ENCODE measurements around the gene GORAB.

GORAB gene

GRCh38 chr1:170592591-170593111 is 60.7 kb downstream of the GORAB start:
- TF ChIP-seq, protein P1, sequence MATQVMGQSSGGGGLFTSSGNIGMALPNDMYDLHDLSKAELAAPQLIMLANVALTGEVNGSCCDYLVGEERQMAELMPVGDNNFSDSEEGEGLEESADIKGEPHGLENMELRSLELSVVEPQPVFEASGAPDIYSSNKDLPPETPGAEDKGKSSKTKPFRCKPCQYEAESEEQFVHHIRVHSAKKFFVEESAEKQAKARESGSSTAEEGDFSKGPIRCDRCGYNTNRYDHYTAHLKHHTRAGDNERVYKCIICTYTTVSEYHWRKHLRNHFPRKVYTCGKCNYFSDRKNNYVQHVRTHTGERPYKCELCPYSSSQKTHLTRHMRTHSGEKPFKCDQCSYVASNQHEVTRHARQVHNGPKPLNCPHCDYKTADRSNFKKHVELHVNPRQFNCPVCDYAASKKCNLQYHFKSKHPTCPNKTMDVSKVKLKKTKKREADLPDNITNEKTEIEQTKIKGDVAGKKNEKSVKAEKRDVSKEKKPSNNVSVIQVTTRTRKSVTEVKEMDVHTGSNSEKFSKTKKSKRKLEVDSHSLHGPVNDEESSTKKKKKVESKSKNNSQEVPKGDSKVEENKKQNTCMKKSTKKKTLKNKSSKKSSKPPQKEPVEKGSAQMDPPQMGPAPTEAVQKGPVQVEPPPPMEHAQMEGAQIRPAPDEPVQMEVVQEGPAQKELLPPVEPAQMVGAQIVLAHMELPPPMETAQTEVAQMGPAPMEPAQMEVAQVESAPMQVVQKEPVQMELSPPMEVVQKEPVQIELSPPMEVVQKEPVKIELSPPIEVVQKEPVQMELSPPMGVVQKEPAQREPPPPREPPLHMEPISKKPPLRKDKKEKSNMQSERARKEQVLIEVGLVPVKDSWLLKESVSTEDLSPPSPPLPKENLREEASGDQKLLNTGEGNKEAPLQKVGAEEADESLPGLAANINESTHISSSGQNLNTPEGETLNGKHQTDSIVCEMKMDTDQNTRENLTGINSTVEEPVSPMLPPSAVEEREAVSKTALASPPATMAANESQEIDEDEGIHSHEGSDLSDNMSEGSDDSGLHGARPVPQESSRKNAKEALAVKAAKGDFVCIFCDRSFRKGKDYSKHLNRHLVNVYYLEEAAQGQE (IDR thresholded peaks at IDR 0.05; ENCODE audit: insufficient read depth in 1 of 2, low read depth in 2 of 2, low read length in 2 of 2) = no peak
- TF ChIP-seq SIN3A (IDR thresholded peaks at IDR 0.05; ENCODE audit: borderline replicate concordance, insufficient read depth, low read length) (no peak), FOXP2 (optimal IDR thresholded peaks at IDR 0.05; ENCODE audit: borderline replicate concordance, extremely low read depth, extremely low read length, insufficient read depth) (no peak), POLR2AphosphoS5 (IDR thresholded peaks at IDR 0.05; ENCODE audit: low read depth, low read length) (no peak), TAF1 (IDR thresholded peaks at IDR 0.05; ENCODE audit: borderline replicate concordance, insufficient read depth, low read length) (no peak)

- TF ChIP-seq, protein P1 (IDR thresholded peaks at IDR 0.05; ENCODE audit: insufficient read depth in 1 of 2, low read depth in 2 of 2, low read length in 2 of 2) = peak; percentile 69 to 89
- TF ChIP-seq POLR2AphosphoS5 (IDR thresholded peaks at IDR 0.05; ENCODE audit: low read depth, low read length) = no peak
These were observed 61.4 kb downstream of the GORAB start for GRCh38 chr1:170593173-170594011.

GRCh38 chr1:170594066-170594626 is 62.2 kb downstream of the GORAB start:
- TF ChIP-seq SIN3A (IDR thresholded peaks at IDR 0.05; ENCODE audit: borderline replicate concordance, insufficient read depth, low read length) (no peak), POLR2AphosphoS5 (IDR thresholded peaks at IDR 0.05; ENCODE audit: low read depth, low read length) (no peak), TAF1 (IDR thresholded peaks at IDR 0.05; ENCODE audit: borderline replicate concordance, insufficient read depth, low read length) (no peak), FOXP2 (optimal IDR thresholded peaks at IDR 0.05; ENCODE audit: borderline replicate concordance, extremely low read depth, extremely low read length, insufficient read depth) (no peak)
- TF ChIP-seq, protein P1 (IDR thresholded peaks at IDR 0.05; ENCODE audit: insufficient read depth in 1 of 2, low read depth in 2 of 2, low read length in 2 of 2) = no peak

DNA sequence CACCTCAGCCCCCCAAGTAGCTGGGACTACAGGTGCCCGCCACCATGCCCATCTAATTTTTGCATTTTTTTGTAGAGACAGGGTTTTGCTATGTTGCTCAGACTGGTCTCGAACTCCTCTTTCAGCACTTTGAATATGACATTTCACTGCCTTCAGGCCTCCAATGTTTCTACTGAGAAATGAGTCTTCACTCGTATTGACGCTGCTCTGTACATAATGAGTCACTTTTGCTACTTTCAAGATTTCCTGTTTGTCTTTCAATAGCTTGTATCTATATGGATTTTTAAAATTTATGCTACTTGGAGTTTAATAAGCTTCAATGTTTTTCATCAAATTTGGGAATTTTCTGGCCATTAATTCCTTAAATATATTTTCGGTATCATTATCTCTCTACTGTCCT is 64.7 kb downstream of the GORAB start:
- TF ChIP-seq FOXP2 (optimal IDR thresholded peaks at IDR 0.05; ENCODE audit: borderline replicate concordance, extremely low read depth, extremely low read length, insufficient read depth) (no peak), POLR2AphosphoS5 (IDR thresholded peaks at IDR 0.05; ENCODE audit: low read depth, low read length) (no peak), TAF1 (IDR thresholded peaks at IDR 0.05; ENCODE audit: borderline replicate concordance, insufficient read depth, low read length) (no peak), SIN3A (IDR thresholded peaks at IDR 0.05; ENCODE audit: borderline replicate concordance, insufficient read depth, low read length) (no peak)
- TF ChIP-seq, protein P1 (IDR thresholded peaks at IDR 0.05; ENCODE audit: insufficient read depth in 1 of 2, low read depth in 2 of 2, low read length in 2 of 2) = no peak

Data from PFSK-1 (cell line).